LHCN-M2 (cell line): ENCODE results near the gene RAD51B. TPM values are rescaled to one million over a fixed set of nuclear protein-coding genes. Genes with fewer than 3 reads are reported as not detected.
"Not testable (repeated sequence)": the region's sequence is repeated elsewhere in the genome, so short reads cannot be mapped to it uniquely, and the experiment has no call there.

Source experiments
- DNase-seq: peaks from one replicate; pipeline ENCODE4 v3.0.0-alpha.2; 2012; ENCODE audit warnings: low read depth
- total RNA-seq: library from RNA; depleted of rRNA; stranded (reverse); fragments of >200 nt; gene quantifications from 2 replicates; pipeline ENCODE4 v1.2.3, GENCODE V29; 2014

RAD51B gene
- total RNA-seq, 1 experiment from 2014 or later: 14.5 TPM

GRCh38 chr14:68020493-68020892 is 200.9 kb downstream of the RAD51B start:
- no peak for DNase-seq

GRCh38 chr14:68020999-68021663 is 201.6 kb downstream of the RAD51B start:
- peak; percentile 64 for DNase-seq

- DNase-seq: peak; percentile 62
Observed at GRCh38 chr14:68027276-68027675, 207.7 kb downstream of the RAD51B start.

GRCh38 chr14:68028075-68028474 is 208.5 kb downstream of the RAD51B start:
- DNase-seq: no peak

- not testable (repeated sequence) for DNase-seq
Observed at GRCh38 chr14:68031011-68031410, 211.4 kb downstream of the RAD51B start.

GRCh38 chr14:68032154-68032553 is 212.6 kb downstream of the RAD51B start:
- no peak for DNase-seq

GRCh38 chr14:68033336-68033932 is 213.9 kb downstream of the RAD51B start:
- no peak for DNase-seq

GRCh38 chr14:68034896-68035295 is 215.3 kb downstream of the RAD51B start:
- DNase-seq: no peak

- no peak for DNase-seq
Observed at GRCh38 chr14:68036202-68036601, 216.6 kb downstream of the RAD51B start.

GRCh38 chr14:68039593-68039992 is 220.0 kb downstream of the RAD51B start:
- no peak for DNase-seq

- DNase-seq: no peak
Observed at GRCh38 chr14:68040633-68041369, 221.2 kb downstream of the RAD51B start.

- DNase-seq: no peak
Observed at GRCh38 chr14:68041876-68042354, 222.3 kb downstream of the RAD51B start.

- DNase-seq: no peak
Observed at GRCh38 chr14:68042586-68043210, 223.1 kb downstream of the RAD51B start.

GRCh38 chr14:68043752-68044151 is 224.2 kb downstream of the RAD51B start:
- no peak for DNase-seq

- no peak for DNase-seq
Observed at GRCh38 chr14:68047906-68048305, 228.3 kb downstream of the RAD51B start.

- not testable (repeated sequence) for DNase-seq
Observed at GRCh38 chr14:68048815-68049214, 229.2 kb downstream of the RAD51B start.

GRCh38 chr14:68050177-68050576 is 230.6 kb downstream of the RAD51B start:
- DNase-seq: no peak

GRCh38 chr14:68051146-68051545 is 231.6 kb downstream of the RAD51B start:
- DNase-seq: no peak

- no peak for DNase-seq
Observed at GRCh38 chr14:68060198-68060597, 240.6 kb downstream of the RAD51B start.

GRCh38 chr14:68062651-68063050 is 243.1 kb downstream of the RAD51B start:
- DNase-seq: no peak

- no peak for DNase-seq
Observed at GRCh38 chr14:68065322-68065721, 245.7 kb downstream of the RAD51B start.

- DNase-seq: peak; percentile 20
Observed at GRCh38 chr14:68074765-68075381, 255.3 kb downstream of the RAD51B start.
